ENCODE results near the gene METTL3.
"Not testable (repeated sequence)": the region's sequence is repeated elsewhere in the genome, so short reads cannot be mapped to it uniquely, and the experiment has no call there.

Gene METTL3

DNA sequence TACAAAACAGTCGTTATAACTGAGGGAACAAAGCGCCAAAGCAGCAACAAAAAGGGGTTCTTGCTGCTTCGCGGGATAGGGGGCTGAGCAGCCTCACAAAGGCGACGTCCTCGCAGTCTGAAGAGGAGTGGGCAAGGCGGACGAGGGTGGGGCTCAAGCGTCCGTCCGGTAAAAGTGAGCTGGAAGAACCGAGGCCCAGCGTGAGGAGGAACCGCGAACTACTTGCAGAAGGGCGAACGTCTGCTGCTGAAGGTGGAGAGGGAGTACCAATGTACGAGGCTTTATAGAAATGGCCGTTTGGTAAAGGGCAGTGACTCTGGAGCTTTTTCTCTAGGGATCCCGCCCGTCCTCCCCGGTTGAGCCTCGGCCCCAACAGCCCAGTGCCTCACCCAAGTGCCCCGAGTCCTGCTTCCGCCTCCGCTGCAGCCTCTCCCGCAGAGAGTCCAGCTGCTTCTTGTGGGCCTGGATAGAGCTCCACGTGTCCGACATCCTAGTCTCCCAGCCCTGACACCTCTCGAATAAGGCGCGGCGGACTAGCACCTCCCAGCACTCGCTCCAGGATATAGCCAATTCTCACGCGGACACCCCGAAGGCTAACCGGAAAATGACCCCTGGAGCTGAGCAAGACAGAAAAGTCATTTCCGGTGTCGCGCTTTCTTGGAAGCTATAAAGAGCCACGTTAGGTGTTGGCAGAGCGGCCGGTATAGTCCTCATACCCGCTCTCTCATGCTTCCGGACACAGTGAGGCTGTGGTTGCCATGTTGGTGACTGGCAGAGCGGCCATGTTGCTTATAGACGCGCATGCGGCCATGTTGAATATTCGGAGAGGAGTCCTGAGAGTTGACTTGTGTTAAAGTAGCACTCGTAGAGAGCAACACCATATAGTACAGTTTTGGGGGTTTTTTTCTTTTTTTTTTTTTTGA, at the start of gene METTL3:
TSS of gene METTL3 (minus strand) at position 606 of the 923 bp plus-strand sequence. CDS start at position 489, 117 bp downstream.
- DNase-seq (ENCODE audit: low spot score): peak; percentile 95

DNA sequence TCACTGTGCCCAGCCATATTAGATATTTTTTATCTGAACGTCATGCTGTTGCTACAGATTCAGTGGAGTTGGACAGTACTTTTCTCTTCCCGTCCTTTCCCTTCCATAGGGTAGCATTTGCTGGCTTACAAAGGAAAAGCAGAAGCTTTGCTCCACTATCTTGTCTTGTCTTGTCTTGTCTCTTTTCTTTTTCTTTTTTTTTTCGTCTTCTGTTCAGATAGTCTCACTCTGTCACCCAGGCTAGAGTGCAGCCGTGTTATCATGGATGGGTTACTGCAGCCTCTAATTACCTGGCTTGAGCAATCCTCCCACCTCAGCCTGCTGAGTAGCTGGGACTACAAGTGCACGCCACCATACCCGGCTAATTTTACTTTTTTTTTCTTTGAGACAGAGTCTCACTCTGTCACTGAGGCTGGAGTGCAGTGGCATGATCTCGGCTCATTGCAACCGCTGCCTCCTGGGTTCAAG, 47.6 kb upstream of the METTL3 start:
- no peak for DNase-seq (ENCODE audit: low spot score)

DNA sequence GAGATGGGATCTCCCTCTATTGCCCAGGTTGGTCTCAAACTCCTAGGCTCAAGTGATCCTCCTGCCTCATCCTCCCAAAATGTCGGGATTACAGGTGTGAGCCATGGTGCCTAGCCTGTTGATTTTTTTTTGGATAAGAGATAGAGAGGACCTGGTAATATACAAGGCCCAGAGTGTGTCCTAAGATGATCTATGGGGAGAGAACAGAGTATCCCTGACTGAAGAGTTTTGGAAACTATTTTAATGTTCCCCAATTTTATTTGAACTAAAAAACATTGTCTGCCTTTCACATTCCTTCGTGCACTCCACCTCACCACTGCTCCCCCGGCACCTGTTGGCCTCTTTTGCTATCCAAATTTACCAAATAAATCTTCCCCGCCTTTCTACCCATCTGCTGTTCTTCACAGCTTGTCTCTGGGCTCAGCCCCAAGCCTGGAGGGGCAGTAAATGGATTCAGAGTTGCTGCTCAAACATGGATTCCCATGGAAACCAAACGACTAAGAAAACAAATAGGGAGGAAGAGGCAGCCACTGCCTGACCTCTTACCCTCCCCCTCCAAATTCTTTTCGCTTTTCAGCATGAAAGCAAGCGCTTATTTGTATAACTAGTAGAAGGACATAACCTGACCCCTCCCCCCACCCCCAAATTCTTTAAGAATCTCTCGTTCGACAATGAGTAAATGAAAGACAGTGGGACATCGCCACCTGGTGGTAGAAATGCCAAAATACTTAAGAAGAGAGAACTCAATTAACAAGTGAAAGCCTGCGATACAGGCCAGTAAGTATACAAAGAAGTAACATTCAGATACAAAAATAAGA, 46.2 kb upstream of the METTL3 start:
- DNase-seq (ENCODE audit: low spot score): peak; percentile 85

DNA sequence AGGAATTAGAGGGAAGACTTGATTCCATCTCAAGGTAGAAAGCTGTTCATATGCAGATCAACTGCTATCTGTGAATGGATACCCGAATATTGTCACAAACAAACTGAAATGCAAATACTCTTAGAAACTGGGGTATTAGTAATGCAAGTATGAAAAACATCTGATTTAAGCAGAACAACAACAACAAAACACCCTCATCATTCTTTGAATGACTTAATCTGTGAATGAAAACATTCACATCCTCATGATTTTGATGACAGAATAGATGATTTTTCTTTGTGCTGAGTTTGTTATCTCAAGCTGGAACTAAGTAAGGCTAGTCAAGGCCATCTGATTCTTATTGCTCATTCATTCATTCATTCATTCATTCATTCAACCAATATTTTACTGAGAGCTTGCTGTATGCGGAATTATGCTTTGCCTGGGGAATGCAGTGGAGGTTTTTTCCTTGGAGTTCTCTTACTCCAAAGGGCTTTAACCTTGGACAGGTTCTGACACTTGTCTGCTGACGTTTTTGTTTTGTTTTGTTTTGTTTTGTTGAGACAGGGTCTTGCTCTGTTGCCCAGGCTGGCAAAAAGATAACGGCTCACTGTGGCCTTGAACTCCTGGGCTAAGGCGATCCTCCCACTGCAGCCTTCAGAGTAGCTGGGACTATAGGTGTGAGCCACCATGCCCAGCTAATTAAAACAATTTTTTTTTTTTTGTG, 45.4 kb upstream of the METTL3 start:
- DNase-seq (ENCODE audit: low spot score): no peak

DNA sequence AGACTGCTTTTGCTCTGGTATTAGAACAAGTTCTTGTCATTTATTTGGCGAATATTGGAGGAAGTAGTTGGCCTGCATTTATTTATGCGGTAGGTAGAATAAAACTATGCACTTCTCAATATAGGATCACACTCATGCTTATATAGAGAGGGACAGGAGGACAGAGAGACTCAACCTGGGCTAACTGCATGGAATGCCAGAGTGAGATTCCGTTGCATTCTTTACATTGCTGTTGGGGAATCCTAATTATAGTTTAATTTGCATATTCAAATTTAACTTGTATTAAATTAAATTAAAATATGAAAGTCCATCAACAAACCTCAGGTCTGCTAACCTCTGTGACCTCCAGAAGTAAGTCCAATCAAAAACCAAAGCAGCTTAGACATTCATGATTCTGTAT, 42.1 kb upstream of the METTL3 start:
- no peak for DNase-seq (ENCODE audit: low spot score)

DNA sequence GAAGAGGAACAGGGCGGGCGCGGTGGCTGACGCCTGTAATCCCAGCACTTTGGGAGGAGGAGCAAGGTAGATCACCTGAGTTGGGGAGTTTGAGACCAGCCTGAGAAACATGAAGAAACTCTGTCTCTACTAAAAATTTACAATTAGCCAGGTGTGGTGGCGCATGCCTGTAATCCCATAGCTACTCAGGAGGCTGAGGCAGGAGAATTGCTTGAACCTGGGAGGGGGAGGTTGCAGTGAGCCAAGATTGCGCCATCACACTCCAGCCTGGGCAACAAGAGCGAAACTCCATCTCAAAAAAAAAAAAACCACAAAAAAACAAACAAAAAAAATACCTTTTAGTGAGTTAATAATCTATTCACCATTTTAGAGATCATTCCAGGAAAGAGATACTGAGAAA, 33.4 kb upstream of the METTL3 start:
- DNase-seq (ENCODE audit: low spot score): not testable (repeated sequence)

DNA sequence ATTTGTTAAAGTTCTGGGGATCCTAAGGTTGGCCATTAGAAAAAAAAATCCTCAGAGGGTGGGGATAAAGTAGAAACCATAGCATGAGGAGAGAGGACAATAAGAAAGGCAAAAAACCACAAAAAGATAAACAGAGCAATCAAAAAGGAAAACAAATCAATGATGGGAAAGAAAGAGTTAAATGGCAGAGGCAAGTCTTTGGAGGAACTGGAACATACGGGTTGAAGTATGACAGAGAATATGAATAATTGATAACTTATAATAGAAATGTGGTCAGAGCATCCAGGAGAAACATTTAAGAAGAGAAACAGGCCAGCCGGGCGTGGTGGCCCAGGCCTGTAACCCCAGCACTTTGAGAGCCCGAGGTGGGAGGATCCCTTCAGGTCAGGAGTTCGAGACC, 32.8 kb upstream of the METTL3 start:
- DNase-seq (ENCODE audit: low spot score): no peak

DNA sequence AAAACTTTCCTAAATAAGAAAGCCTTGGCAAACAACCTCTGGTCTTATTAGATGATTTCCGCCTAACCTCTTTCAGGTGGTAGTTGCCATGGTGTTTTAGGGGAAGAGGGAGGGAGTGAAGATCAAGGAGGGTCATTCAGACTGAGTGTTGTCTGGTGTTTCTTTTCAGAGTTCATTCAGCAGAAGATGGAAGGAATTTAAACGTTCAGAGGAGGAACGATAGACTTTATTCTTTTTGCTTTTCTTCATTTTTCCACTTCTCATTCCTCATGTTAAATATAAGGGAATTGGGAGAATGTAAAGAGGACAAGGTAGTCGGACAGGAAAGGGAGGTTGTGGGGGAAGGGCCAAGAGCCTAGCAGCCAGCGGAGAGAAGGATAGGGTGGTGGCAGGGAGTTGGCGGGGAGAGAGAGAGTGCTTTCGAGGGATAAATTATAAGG, 32.4 kb upstream of the METTL3 start:
- DNase-seq (ENCODE audit: low spot score): no peak

DNA sequence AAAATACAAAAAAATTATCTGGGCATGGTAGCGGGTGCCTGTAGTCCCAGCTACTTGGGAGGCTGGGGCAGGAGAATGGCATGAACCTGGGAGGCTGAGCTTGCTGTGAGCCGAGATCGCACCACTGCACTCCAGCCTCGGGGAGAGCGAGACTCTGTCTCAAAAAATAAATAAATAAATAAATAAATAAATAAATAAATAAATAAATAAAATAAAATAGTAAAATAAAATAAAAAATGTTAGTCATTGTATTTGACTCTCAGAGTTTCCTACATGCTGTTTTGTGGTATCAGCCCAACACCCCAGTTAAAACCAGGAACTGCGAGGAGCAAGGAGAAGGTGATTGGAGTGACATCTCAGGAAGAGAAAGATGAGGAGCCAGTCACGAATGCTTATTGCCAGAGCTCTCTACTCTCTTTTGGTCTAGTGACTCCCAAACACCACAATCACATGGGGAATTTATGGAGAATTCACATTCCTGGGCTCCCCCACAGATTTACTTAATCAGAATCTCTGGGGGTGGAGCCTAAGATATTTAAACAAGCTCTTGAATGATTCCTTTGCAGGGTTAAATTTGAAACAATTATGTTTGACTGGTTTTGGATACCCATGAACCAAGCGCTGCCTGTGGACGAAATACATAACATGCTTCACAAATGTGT, 30.4 kb upstream of the METTL3 start:
- no peak for DNase-seq (ENCODE audit: low spot score)

DNA sequence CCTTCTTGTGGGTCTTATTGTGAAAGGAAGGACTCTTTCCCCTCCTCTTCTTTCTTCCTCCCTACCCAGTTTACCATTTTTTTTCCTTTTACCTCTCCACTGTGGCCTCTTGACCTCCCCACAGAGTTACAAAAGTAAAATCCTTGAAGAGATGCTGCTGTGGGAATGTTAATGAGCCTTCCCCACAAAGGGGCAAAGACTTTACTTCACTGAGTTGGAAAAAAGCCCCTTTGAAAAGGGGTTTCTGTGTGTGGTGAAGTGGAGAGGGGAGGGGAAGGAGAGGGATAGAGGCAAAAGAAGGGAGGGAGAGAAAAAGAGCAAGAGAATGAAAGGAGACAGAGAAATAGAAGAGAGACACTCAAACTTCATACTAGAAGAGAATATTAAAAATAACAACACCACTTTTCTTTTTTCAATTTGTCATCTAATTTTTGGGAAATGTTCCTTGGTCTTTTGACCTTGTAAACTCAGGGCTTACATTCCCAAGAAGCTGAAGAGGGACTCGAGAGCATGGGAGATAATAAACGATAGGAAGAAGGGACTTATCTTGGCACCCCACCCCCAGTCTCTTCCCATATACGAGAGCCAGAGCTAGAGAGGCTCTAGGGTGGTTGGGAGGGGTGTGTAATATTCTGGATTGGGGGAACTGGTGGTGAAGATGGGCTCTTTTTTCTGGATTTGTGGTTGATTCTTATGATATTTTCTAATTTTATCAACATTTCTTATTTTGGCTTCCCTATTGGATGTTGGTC, 28.2 kb upstream of the METTL3 start:
- DNase-seq (ENCODE audit: low spot score): no peak

DNA sequence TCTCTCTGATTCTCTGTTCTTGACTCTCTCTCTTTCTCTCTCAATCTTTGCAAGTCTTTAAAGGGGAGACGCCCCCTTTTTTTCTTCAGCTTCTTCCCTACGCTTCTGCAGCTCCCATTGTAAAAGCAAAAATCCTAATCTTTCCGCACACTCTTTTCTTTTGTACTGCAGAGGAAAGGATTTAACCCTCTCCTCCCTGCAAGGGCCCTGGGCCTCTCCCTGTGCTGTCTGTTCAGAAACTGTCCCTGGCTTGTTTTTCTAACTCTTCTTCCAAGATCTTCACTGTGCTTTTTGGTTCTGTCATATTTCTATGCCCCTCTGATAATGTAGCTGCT, 25.9 kb upstream of the METTL3 start:
- DNase-seq (ENCODE audit: low spot score): no peak

DNA sequence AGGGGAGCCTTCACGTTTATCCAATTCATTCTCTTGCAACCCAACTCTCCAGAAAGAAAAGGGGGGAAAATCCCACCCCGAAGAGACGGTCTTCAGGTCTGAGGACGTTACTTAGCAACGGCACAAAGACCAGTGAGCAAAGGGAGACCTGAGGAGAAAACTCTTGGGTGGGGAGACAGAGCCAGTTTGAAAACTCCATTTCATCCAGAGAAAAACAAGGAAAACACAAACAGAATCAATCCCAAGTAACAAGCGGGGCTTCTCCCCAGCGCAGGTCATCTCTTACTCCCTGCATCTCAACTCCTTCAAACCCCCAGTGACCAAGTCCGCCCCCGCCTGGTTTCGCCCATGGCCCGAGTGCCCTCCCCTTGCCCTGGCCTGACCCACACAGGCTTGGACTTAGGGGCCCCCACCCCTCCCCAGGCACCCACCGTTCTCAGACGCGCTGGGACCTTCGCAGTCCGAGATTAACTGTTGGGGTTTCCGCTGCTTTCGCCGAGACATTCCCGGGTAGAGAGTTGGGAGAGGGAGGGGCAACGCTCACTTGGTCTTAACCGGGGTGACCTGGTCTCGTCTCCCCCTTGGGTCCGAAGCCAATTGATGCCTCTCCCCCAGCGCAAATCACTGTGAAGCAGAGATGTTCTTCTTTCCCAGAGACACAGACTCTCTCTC, 25.4 kb upstream of the METTL3 start:
- no peak for DNase-seq (ENCODE audit: low spot score)

DNA sequence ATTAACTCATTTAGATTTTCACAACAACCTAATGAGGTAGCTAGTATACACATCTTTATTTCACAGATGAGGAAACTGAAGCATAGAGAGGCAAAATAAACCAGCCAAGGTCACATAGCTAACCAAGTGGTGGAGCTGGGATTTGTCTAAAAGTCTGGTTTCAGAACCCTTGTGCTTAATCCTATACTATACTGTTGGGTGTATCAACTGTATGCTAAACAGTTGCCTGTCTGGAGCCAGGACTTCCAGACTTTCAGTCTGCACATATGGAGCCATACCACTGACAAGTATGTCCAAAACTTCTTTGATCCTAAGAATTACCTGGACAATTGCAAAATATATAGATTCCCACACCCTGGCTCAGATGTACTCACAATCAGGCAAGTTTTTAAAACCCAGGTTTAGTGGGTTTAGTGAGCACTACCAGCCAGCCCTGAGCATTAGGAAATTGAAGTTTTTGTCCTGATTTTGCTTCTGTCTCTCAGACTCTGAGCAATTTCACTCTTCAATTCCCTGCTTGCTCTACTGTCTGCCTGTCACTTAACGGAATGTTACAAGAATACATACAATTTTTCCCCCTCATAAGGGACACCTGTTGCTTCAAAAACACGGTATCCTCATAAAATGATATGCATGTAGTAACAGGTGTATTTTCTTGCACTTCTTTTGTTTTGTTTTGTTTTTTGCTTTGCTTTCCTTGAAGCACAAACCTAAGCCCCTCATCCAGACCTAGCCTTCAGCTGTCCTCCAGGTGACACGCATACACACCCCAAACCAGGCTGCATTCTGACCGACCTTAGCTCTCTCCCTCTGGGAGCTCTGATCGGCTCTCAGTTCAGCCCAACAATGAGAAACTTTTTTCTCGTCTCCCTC, 24.6 kb upstream of the METTL3 start:
- DNase-seq (ENCODE audit: low spot score): no peak

DNA sequence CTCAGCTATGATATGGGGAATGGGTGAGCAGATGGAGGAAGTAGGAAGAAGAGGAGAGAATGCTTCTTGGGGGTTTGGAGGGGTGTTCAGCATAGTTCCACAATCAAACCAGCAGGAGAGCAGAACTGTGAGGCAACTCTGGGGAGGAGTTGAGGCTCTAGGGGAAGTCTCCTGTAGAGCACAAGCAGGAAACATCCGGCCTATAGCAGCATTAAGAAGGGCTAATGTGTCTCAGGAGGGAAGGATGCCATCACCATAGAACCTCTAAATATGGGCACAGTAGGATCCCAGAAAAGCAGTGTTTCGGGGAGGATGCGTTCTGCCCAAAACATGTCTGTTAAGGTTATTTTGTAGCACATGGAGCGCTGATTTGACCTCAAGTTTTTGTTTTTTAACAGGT, 23.4 kb upstream of the METTL3 start:
- no peak for DNase-seq (ENCODE audit: low spot score)

DNA sequence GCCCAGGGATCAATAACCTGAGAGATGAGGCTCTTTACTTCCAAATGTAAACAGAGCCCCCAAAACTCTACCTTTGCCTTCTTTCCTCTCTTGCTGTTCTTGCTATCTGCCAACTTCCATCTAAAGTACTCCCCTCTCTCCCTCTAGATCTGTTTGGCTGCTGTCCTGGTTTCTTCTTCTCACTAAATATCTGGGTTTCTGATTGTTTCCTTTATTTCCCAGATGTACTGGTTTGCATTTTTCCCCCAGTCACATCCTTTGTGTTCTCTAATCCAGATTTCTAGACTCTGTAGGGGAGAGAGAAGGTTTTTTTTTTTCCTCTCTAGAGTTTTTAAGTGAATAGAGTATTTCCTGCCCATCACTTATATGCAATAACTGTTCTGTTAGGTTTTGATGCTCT, 22.2 kb upstream of the METTL3 start:
- no peak for DNase-seq (ENCODE audit: low spot score)

DNA sequence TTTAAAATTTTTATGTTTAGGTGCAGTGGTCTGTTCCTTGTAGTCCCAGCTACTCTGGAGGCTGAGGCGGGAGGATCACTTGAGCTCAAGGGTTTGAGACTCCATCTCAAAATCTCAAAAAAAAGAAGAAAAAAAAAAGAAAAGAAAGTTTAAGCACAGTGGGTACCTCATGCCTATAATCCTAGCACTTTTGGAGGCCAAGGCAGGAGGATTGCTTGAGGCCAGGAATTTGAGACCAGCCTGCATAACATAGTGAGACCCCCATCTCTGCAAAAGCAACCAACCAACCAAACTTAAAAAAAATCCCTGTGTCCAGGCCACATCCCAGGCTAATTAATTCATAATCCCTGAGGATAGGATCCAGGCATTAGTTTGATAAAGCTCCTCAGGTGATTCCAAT, 18.4 kb upstream of the METTL3 start:
- no peak for DNase-seq (ENCODE audit: low spot score)

DNA sequence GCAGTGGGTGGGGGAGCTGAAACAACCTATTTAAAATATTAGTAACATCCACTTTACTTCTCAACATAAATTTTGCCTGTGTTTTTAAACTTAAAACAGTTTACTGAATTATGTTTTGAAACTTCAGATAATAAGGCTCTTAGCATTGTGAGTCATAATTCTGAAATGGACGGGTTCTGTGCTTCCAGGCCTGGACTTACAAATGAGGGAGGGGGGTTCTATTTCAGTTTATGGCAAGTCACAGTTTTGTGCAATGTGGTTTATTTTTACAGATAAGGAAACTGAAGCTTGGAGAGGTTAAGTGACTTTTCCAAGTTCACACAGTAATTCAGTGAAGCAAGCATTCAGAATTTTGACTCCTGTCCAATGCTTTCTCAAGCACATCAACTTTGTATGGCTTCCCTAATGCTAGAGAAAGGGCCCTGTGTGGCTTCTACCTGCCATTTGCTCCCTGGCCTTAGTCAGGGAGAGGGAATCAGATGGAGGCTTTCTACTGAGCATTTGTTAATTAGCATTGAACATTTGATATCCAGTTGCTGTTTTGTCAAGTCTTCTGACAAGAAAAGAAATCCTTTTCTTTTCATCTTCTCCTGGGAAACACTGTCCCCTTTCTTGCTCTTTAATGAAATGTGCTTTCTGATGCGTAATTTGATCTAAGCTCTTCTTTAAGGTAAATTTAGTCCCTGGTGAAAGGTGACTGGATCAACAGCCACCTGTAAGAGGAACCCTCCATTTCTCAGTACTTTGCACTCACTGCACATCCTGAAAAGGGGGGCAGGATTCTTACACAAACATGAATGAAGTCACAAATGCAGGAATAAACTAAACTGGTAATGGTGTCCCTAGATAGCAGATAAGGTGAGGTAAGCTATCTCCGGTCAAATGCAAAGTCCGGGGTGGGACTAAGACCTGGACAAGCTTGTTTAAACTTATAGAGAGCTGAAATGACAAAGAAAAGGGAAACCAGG, 17.5 kb upstream of the METTL3 start:
- no peak for DNase-seq (ENCODE audit: low spot score)

DNA sequence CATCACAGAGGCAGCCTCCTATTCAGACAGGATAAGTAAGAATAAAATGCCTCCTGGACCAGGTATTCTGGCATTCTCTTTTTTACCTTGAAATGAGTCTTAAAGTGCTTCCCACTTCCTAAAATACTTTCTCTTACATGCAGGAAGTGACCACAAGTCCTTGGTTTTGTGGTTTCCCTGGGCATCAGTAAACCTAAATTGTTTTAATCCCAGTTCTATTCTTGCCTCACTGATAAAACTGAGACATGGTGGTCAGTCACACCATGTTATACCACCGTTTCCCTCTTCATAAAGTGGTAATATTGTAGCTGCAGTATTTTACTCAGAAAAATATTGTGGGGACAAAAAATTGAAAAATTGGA, 16.2 kb upstream of the METTL3 start:
- DNase-seq (ENCODE audit: low spot score): no peak

Measured in CD4-positive, alpha-beta T cell treated with Interleukin-15 for 4 hours (primary cell).